COLO829 (cell line): ENCODE data around the gene THOC2.

Experiments used
- DNase-seq: peaks from one replicate; pipeline ENCODE4 v3.0.0; 2012; ENCODE audit warnings: low spot score

Gene THOC2

GRCh38 chrX:123563167-123563566, 169.7 kb downstream of the THOC2 start:
- DNase-seq = no peak

GRCh38 chrX:123562342-123563146, 170.3 kb downstream of the THOC2 start:
- DNase-seq = no peak

GRCh38 chrX:123561439-123562215, 171.2 kb downstream of the THOC2 start:
- no peak for DNase-seq

- no peak for DNase-seq
These were observed 182.0 kb downstream of the THOC2 start for GRCh38 chrX:123550829-123551228.
